MM.1S (cell line): ENCODE measurements around the gene EML5.

Experiments
- DNase-seq: peaks from one replicate; pipeline ENCODE4 v3.0.0-alpha.2; 2015
- H2AFZ ChIP-seq: fragments of 300-600 bp; sonication (generic); 2 replicates; pipeline ENCODE4 v1.6.0; 2016; ENCODE audit warnings: antibody characterized with exemption, low read length
- H3F3A ChIP-seq: fragments of 300-600 bp; sonication (generic); 2 replicates; pipeline ENCODE4 v1.6.1; 2016; ENCODE audit warnings: mild to moderate bottlenecking, antibody characterized with exemption, low read length, moderate library complexity, mixed read lengths; ENCODE audit not compliant: insufficient read depth
- H3K27ac ChIP-seq: fragments of 300-600 bp; sonication (generic); 2 replicates; pipeline ENCODE4 v1.5.1; 2016; ENCODE audit warnings: mild to moderate bottlenecking, low read length
- H3K27me3 ChIP-seq: fragments of 300-600 bp; sonication (generic); replicated peaks from 2 replicates; pipeline ENCODE4 v1.6.0; 2016; ENCODE audit warnings: low read length; ENCODE audit not compliant: insufficient read depth
- H3K36me3 ChIP-seq: fragments of 300-600 bp; sonication (generic); replicated peaks from 2 replicates; pipeline ENCODE4 v1.6.1; 2016; ENCODE audit warnings: mild to moderate bottlenecking, low read length, mixed read lengths; ENCODE audit not compliant: insufficient read depth
- H3K4me1 ChIP-seq: fragments of 300-600 bp; sonication (generic); 2 replicates; pipeline ENCODE4 v1.6.1; 2016; ENCODE audit warnings: low read length, mixed read lengths
- H3K4me2 ChIP-seq: fragments of 300-600 bp; sonication (generic); 2 replicates; pipeline ENCODE4 v1.6.0; 2016; ENCODE audit warnings: low read depth, low read length
- H3K4me3 ChIP-seq: fragments of 300-600 bp; sonication (generic); 2 replicates; pipeline ENCODE4 v1.5.1; 2016; ENCODE audit warnings: low read length, mixed read lengths
- H3K79me2 ChIP-seq: fragments of 300-600 bp; sonication (generic); 2 replicates; pipeline ENCODE4 v1.6.1; 2016; ENCODE audit warnings: mixed run types, low read length, mixed read lengths
- H3K9ac ChIP-seq: fragments of 300-600 bp; sonication (generic); 2 replicates; pipeline ENCODE4 v1.6.1; 2016; ENCODE audit warnings: low read length, mixed read lengths
- H3K9me2 ChIP-seq: fragments of 300-600 bp; sonication (generic); replicated peaks from 2 replicates; pipeline ENCODE4 v1.6.1; 2016; ENCODE audit warnings: mild to moderate bottlenecking, low read length, mixed read lengths; ENCODE audit not compliant: insufficient read depth
- H3K9me3 ChIP-seq: fragments of 300-600 bp; sonication (generic); replicated peaks from 2 replicates; pipeline ENCODE4 v1.6.1; 2016; ENCODE audit warnings: mild to moderate bottlenecking, low read length, mixed read lengths; ENCODE audit not compliant: insufficient read depth
- H4K20me1 ChIP-seq: fragments of 300-600 bp; sonication (generic); 2 replicates; pipeline ENCODE4 v1.6.1; 2016; ENCODE audit warnings: mild to moderate bottlenecking, low read length, moderate library complexity, mixed read lengths; ENCODE audit not compliant: insufficient read depth
- EZH2 ChIP-seq: fragments of 300-600 bp; sonication (generic); optimal IDR thresholded peaks from 2 replicates; pipeline ENCODE3; 2017; ENCODE audit warnings: low read depth, mild to moderate bottlenecking, antibody characterized with exemption, low read length, mixed read lengths
- EZH2phosphoT487 ChIP-seq: fragments of 300-600 bp; sonication (generic); IDR thresholded peaks from 2 replicates; pipeline ENCODE4 v1.6.1; 2018; ENCODE audit warnings: antibody characterized with exemption, low read length
- TF ChIP-seq, protein P1 (sequence below): fragments of 300-600 bp; sonication (generic); IDR thresholded peaks from 2 replicates; pipeline ENCODE4 v1.5.1; 2016; ENCODE audit warnings: antibody characterized with exemption, low read length, mixed read lengths

Gene EML5

DNA sequence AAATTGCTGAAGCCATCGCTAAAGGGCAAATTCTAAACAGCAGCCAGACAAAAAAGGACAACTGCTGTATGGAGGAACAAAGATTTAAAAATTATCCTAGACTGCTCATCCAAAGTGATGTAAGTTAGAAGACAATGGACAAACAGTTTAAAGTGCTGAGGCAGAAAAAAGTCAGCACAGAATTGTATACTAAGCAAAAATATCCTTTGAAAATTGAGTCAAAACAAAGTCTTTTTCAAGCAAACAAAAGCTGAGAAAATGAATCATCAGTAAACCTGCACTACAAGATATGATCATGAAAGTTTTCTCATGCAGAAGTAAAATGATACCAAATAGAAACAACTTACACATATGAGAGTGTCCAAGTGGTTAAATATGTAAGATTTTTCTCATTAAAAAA lies 43.6 kb downstream of the EML5 start:
- no peaks in the 10 kb centered on the region for H3K4me1 ChIP-seq
- no peak overlapping the region for H3K4me3 ChIP-seq
- H3K9me3 ChIP-seq, result no peaks in the 10 kb centered on the region

DNA sequence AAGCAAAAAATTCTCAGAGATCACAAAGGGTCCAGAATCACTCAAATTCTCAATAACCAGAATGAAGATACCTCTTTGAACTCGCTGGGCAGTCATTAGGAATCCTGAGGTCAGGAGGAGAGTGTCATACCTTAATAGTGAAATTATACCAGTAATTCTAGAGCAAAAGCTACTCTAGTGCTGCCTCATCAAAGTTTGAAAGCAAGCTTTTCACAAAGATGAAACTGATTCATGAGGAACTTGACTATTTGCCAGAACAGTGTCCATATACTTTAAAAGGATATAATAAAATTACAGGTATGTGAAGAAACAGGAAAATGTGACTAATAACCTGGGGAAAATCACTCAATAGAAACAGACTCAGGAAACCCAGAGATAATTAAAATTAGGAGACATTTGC lies 44.5 kb downstream of the EML5 start:
- no peak for DNase-seq
- H3K4me3 ChIP-seq, result no peak overlapping the region
- no peak overlapping the region for H2AFZ ChIP-seq
- no peaks in the 10 kb centered on the region for H3K36me3 ChIP-seq
- H3K4me1 ChIP-seq, result no peaks in the 10 kb centered on the region
- no peak for TF ChIP-seq EZH2phosphoT487
- no peak for TF ChIP-seq EZH2
- TF ChIP-seq, protein P1, sequence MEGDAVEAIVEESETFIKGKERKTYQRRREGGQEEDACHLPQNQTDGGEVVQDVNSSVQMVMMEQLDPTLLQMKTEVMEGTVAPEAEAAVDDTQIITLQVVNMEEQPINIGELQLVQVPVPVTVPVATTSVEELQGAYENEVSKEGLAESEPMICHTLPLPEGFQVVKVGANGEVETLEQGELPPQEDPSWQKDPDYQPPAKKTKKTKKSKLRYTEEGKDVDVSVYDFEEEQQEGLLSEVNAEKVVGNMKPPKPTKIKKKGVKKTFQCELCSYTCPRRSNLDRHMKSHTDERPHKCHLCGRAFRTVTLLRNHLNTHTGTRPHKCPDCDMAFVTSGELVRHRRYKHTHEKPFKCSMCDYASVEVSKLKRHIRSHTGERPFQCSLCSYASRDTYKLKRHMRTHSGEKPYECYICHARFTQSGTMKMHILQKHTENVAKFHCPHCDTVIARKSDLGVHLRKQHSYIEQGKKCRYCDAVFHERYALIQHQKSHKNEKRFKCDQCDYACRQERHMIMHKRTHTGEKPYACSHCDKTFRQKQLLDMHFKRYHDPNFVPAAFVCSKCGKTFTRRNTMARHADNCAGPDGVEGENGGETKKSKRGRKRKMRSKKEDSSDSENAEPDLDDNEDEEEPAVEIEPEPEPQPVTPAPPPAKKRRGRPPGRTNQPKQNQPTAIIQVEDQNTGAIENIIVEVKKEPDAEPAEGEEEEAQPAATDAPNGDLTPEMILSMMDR, result no peak
- H3K9me2 ChIP-seq, result no peaks in the 10 kb centered on the region
- H3K9ac ChIP-seq, result no peak overlapping the region
- H3K27ac ChIP-seq, result no peak overlapping the region
- H3K79me2 ChIP-seq, result no peaks in the 10 kb centered on the region
- no peaks in the 10 kb centered on the region for H3K9me3 ChIP-seq
- no peak overlapping the region for H3K4me2 ChIP-seq
- H4K20me1 ChIP-seq, result no peaks in the 10 kb centered on the region
- no peaks in the 10 kb centered on the region for H3F3A ChIP-seq
- H3K27me3 ChIP-seq, result no peaks in the 10 kb centered on the region

More for the DNA sequence above, 43.6 kb downstream of the EML5 start:
- H3F3A ChIP-seq, result no peaks in the 10 kb centered on the region
- no peaks in the 10 kb centered on the region for H4K20me1 ChIP-seq
- H3K9me2 ChIP-seq, result no peaks in the 10 kb centered on the region
- H3K27me3 ChIP-seq, result no peaks in the 10 kb centered on the region
- no peak for TF ChIP-seq EZH2
- TF ChIP-seq, protein P1, result no peak
- TF ChIP-seq EZH2phosphoT487, result no peak
- no peak overlapping the region for H2AFZ ChIP-seq
- H3K79me2 ChIP-seq, result no peaks in the 10 kb centered on the region
- no peak overlapping the region for H3K27ac ChIP-seq
- H3K9ac ChIP-seq, result no peak overlapping the region
- no peak for DNase-seq
- H3K36me3 ChIP-seq, result no peaks in the 10 kb centered on the region
- no peak overlapping the region for H3K4me2 ChIP-seq

DNA sequence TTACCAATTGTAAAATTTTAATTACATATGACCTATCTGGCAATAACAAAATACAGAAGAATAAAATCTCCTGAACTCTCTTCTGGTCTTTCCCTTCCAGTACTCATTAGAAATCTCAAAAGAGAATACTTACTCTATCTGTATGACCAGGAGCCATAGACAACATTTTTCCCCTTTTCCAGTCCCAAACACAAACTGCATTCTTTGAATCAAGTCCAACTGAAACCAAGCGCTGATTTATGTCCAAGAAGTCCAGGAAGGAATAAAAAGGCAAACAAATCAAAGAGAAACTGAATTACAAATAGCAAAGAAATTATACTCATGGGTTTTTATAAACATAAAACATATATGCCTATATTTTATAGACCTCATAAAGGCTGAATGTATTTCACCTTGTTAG lies 46.7 kb downstream of the EML5 start:
- H2AFZ ChIP-seq, result no peak overlapping the region
- no peaks in the 10 kb centered on the region for H3K36me3 ChIP-seq
- TF ChIP-seq, protein P1, result no peak
- no peak for TF ChIP-seq EZH2
- TF ChIP-seq EZH2phosphoT487, result no peak
- H3K4me3 ChIP-seq, result no peak overlapping the region
- no peaks in the 10 kb centered on the region for H3K4me1 ChIP-seq
- H3K9me2 ChIP-seq, result no peaks in the 10 kb centered on the region
- no peaks in the 10 kb centered on the region for H4K20me1 ChIP-seq
- H3K4me2 ChIP-seq, result no peak overlapping the region
- no peak overlapping the region for H3K9ac ChIP-seq
- H3K9me3 ChIP-seq, result no peaks in the 10 kb centered on the region
- no peak for DNase-seq
- H3K27ac ChIP-seq, result no peak overlapping the region
- no peaks in the 10 kb centered on the region for H3K27me3 ChIP-seq
- no peaks in the 10 kb centered on the region for H3K79me2 ChIP-seq
- H3F3A ChIP-seq, result no peaks in the 10 kb centered on the region

- Histone ChIP-seq H3K9ac (no peak overlapping the region), H3K27me3 (no peaks in the 10 kb centered on the region), H3K4me1 (no peaks in the 10 kb centered on the region), H3K4me3 (no peak overlapping the region), H3K79me2 (no peaks in the 10 kb centered on the region), H2AFZ (no peak overlapping the region), H3K27ac (no peak overlapping the region), H3K9me3 (no peaks in the 10 kb centered on the region), H4K20me1 (no peaks in the 10 kb centered on the region), H3F3A (no peaks in the 10 kb centered on the region), H3K9me2 (no peaks in the 10 kb centered on the region), H3K36me3 (no peaks in the 10 kb centered on the region), H3K4me2 (no peak overlapping the region)
- TF ChIP-seq EZH2phosphoT487, result no peak
- TF ChIP-seq, protein P1, result no peak
- no peak for TF ChIP-seq EZH2
- no peak for DNase-seq
These were observed 55.5 kb downstream of the EML5 start for GRCh38 chr14:88737245-88737644.
